ENCODE measurements around the gene SH3RF2.
"Not testable (repeated sequence)": the region's sequence is repeated elsewhere in the genome, so short reads cannot be mapped to it uniquely, and the experiment has no call there.

Gene SH3RF2

GRCh38 chr5:145962001-145962400, 25.6 kb downstream of the SH3RF2 start:
- no peak for TF ChIP-seq CTCF (conservative IDR thresholded peaks at IDR 0.05)

GRCh38 chr5:145964008-145964407, 27.6 kb downstream of the SH3RF2 start:
- not testable (repeated sequence) for H3K27ac ChIP-seq

More at GRCh38 chr5:145962001-145962400, 25.6 kb downstream of the SH3RF2 start:
- no peak overlapping the region for H3K27ac ChIP-seq

- TF ChIP-seq CTCF (conservative IDR thresholded peaks at IDR 0.05) = no peak
- H3K27ac ChIP-seq = no peak overlapping the region
These were observed 29.4 kb downstream of the SH3RF2 start for GRCh38 chr5:145965804-145966203.

GRCh38 chr5:145967296-145967695, 30.9 kb downstream of the SH3RF2 start:
- no peak for TF ChIP-seq CTCF (conservative IDR thresholded peaks at IDR 0.05)
- no peak overlapping the region for H3K27ac ChIP-seq

GRCh38 chr5:145968970-145969713, 32.8 kb downstream of the SH3RF2 start:
- TF ChIP-seq CTCF (conservative IDR thresholded peaks at IDR 0.05) = no peak
- H3K27ac ChIP-seq = no peak overlapping the region

GRCh38 chr5:145969714-145970092, 33.3 kb downstream of the SH3RF2 start:
- H3K27ac ChIP-seq = no peak overlapping the region
- no peak for TF ChIP-seq CTCF (conservative IDR thresholded peaks at IDR 0.05)

- no peak for TF ChIP-seq CTCF (conservative IDR thresholded peaks at IDR 0.05)
- H3K27ac ChIP-seq = no peak overlapping the region
These were observed 34.7 kb downstream of the SH3RF2 start for GRCh38 chr5:145971108-145971507.

- TF ChIP-seq CTCF (conservative IDR thresholded peaks at IDR 0.05) = no peak
- H3K27ac ChIP-seq = no peak overlapping the region
These were observed 35.3 kb downstream of the SH3RF2 start for GRCh38 chr5:145971701-145972100.

All from VCaP (cell line).